Thoracic aorta (tissue), 2 donors: ENCODE results near the gene ANKRD28. TPM values are rescaled to one million over a fixed set of nuclear protein-coding genes. Genes with fewer than 3 reads are reported as not detected.

Experiments used
- ATAC-seq: fragments of 150-250 bp; one replicate; pipeline ENCODE4 v1.8.0; 2017; ENCODE audit warnings: low read depth; ENCODE audit not compliant: insufficient number of reproducible peaks, low FRiP score
- DNase-seq: peaks from one replicate; pipeline ENCODE4 v3.0.0-alpha.2; 2020; ENCODE audit warnings: low spot score
- H3K27ac ChIP-seq, 2 donors: fragments of 200-600 bp; sonication (generic); 1 replicate in 1 of 2; 2 replicates in 1 of 2; pipeline ENCODE4 v1.5.1; 2016; ENCODE audit warnings: mild to moderate bottlenecking in 2 of 2, moderate library complexity in 2 of 2
- H3K27me3 ChIP-seq: fragments of 200-600 bp; sonication (generic); replicated peaks from 2 replicates; pipeline ENCODE4 v1.6.0; 2016; ENCODE audit warnings: mild to moderate bottlenecking; ENCODE audit not compliant: insufficient read depth
- H3K36me3 ChIP-seq: fragments of 200-600 bp; sonication (generic); one replicate; pipeline ENCODE4 v1.5.1; 2016
- H3K4me1 ChIP-seq, 2 donors: fragments of 200-600 bp; sonication (generic); 1 replicate in 1 of 2; 2 replicates in 1 of 2; pipeline versions ENCODE4 v1.5.1 to v1.6.0; 2016; ENCODE audit warnings: low read depth in 2 of 2, mild to moderate bottlenecking in 1 of 2; ENCODE audit not compliant: control insufficient read depth in 1 of 2
- H3K4me3 ChIP-seq: fragments of 200-600 bp; sonication (generic); 2 replicates; pipeline ENCODE4 v1.5.1; 2016; ENCODE audit warnings: mild to moderate bottlenecking
- H3K9me3 ChIP-seq: fragments of 200-600 bp; sonication (generic); 2 replicates; pipeline ENCODE4 v1.5.1; 2016
- total RNA-seq, 2 donors: library from RNA; depleted of rRNA; stranded (reverse); fragments of >200 nt; gene quantifications; one replicate each; pipeline versions ENCODE4 v1.1.0 to v1.2.3, GENCODE V29; 2016
- TF ChIP-seq, protein P1 (sequence below): fragments of 200-600 bp; sonication (generic); IDR thresholded peaks from one replicate; pipeline ENCODE4 v1.5.1; 2019; ENCODE audit warnings: antibody characterized with exemption

Gene ANKRD28
- total RNA-seq, 2 donors from 2014 or later, result 42.5 to 60.2 TPM

GRCh38 chr3:15667484-15667883 is 130.3 kb downstream of the ANKRD28 start:
- TF ChIP-seq, protein P1, sequence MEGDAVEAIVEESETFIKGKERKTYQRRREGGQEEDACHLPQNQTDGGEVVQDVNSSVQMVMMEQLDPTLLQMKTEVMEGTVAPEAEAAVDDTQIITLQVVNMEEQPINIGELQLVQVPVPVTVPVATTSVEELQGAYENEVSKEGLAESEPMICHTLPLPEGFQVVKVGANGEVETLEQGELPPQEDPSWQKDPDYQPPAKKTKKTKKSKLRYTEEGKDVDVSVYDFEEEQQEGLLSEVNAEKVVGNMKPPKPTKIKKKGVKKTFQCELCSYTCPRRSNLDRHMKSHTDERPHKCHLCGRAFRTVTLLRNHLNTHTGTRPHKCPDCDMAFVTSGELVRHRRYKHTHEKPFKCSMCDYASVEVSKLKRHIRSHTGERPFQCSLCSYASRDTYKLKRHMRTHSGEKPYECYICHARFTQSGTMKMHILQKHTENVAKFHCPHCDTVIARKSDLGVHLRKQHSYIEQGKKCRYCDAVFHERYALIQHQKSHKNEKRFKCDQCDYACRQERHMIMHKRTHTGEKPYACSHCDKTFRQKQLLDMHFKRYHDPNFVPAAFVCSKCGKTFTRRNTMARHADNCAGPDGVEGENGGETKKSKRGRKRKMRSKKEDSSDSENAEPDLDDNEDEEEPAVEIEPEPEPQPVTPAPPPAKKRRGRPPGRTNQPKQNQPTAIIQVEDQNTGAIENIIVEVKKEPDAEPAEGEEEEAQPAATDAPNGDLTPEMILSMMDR, result no peak

DNA sequence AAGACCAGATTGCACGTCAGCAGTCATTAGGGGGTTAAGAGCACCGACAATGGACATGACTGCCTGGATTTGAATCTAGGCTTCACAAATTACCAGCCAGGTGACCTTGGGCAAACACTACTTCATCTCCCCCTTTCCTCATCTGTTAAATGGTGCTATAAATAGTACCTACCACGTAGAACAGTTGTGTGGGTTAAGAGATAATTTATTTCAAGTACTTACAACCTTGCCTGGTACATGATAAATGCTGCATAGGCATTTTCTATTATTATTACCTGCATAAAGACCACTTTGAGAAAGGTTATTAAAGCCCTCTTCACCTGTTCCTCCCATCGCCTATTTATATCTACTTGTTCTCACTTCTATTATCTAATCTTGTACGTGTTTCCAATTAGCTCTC is 131.5 kb downstream of the ANKRD28 start:
- Histone ChIP-seq H3K4me1 (no peaks in the 10 kb centered on the region), H3K27ac (no peak overlapping the region), H3K36me3 (peaks cover 22% of the 10 kb centered on the region), H3K27me3 (no peaks in the 10 kb centered on the region), H3K9me3 (no peaks in the 10 kb centered on the region), H3K4me3 (no peak overlapping the region)
- no peak for DNase-seq
- ATAC-seq, result no peak
- TF ChIP-seq, protein P1, result no peak

More at GRCh38 chr3:15667484-15667883, 130.3 kb downstream of the ANKRD28 start:
- H3K36me3 ChIP-seq, result peaks cover 22% of the 10 kb centered on the region
- no peak overlapping the region for H3K27ac ChIP-seq
- no peaks in the 10 kb centered on the region for H3K27me3 ChIP-seq
- no peak for ATAC-seq
- no peaks in the 10 kb centered on the region for H3K9me3 ChIP-seq
- H3K4me1 ChIP-seq, result no peaks in the 10 kb centered on the region
- no peak for DNase-seq
- H3K4me3 ChIP-seq, result no peak overlapping the region

- Histone ChIP-seq H3K4me3 (no peak overlapping the region), H3K4me1 (no peaks in the 10 kb centered on the region), H3K36me3 (peaks cover 20% of the 10 kb centered on the region), H3K27me3 (no peaks in the 10 kb centered on the region), H3K27ac (no peak overlapping the region), H3K9me3 (no peaks in the 10 kb centered on the region)
- ATAC-seq (no peak), DNase-seq (no peak)
- TF ChIP-seq, protein P1, result no peak
Observed at GRCh38 chr3:15665510-15666150, 132.1 kb downstream of the ANKRD28 start.

GRCh38 chr3:15664144-15664543 is 133.6 kb downstream of the ANKRD28 start:
- H3K4me1 ChIP-seq, result no peaks in the 10 kb centered on the region
- no peak for ATAC-seq
- TF ChIP-seq, protein P1, result no peak

GRCh38 chr3:15660055-15660935 is 137.5 kb downstream of the ANKRD28 start:
- Histone ChIP-seq H3K27ac (no peak overlapping the region), H3K4me1 (no peaks in the 10 kb centered on the region), H3K27me3 (no peaks in the 10 kb centered on the region), H3K4me3 (no peak overlapping the region), H3K9me3 (peaks cover 24% of the 10 kb centered on the region), H3K36me3 (no peaks in the 10 kb centered on the region)
- DNase-seq (no peak), ATAC-seq (no peak)
- TF ChIP-seq, protein P1, result no peak

More at GRCh38 chr3:15664144-15664543, 133.6 kb downstream of the ANKRD28 start:
- H3K27me3 ChIP-seq, result no peaks in the 10 kb centered on the region
- H3K9me3 ChIP-seq, result no peaks in the 10 kb centered on the region
- no peak for DNase-seq
- H3K27ac ChIP-seq, result no peak overlapping the region
- H3K36me3 ChIP-seq, result peaks cover 9% of the 10 kb centered on the region
- H3K4me3 ChIP-seq, result no peak overlapping the region
